H9 (cell line): ENCODE measurements around the gene CSRP1. TPM values are rescaled to one million over a fixed set of nuclear protein-coding genes. Genes with fewer than 3 reads are reported as not detected.

Experiments used
- DNase-seq: peaks from one replicate; pipeline ENCODE4 v3.0.0-alpha.2; 2017
- H2AFZ ChIP-seq: one replicate; pipeline ENCODE4 v1.6.1; 2013; ENCODE audit warnings: mild to moderate bottlenecking, low read length, control low read depth, moderate library complexity
- H2AK5ac ChIP-seq: 2 replicates; pipeline ENCODE4 v1.6.1; 2013; ENCODE audit warnings: low read length, control low read depth, mixed read lengths; ENCODE audit not compliant: insufficient read length
- H2BK120ac ChIP-seq: one replicate; pipeline ENCODE4 v1.6.1; 2013; ENCODE audit warnings: low read depth, mild to moderate bottlenecking, low read length, control low read depth, inconsistent platforms; ENCODE audit not compliant: poor library complexity, severe bottlenecking
- H2BK12ac ChIP-seq: 2 replicates; pipeline ENCODE4 v1.6.1; 2013; ENCODE audit warnings: low read length, control low read depth, mixed read lengths, low read depth; ENCODE audit not compliant: insufficient read length
- H2BK15ac ChIP-seq: 2 replicates; pipeline ENCODE4 v1.6.1; 2013; ENCODE audit warnings: low read depth, low read length, control low read depth
- H2BK20ac ChIP-seq: one replicate; pipeline ENCODE4 v1.6.1; 2013; ENCODE audit warnings: low read depth, mild to moderate bottlenecking, low read length, control low read depth, inconsistent platforms; ENCODE audit not compliant: poor library complexity, severe bottlenecking
- H2BK5ac ChIP-seq: 2 replicates; pipeline ENCODE4 v1.6.1; 2013; ENCODE audit warnings: low read length, control low read depth, mixed read lengths; ENCODE audit not compliant: insufficient read length
- H3K14ac ChIP-seq: 2 replicates; pipeline ENCODE4 v1.6.1; 2013; ENCODE audit warnings: low read length, control low read depth; ENCODE audit not compliant: insufficient read depth
- H3K18ac ChIP-seq: 2 replicates; pipeline ENCODE4 v1.6.1; 2013; ENCODE audit warnings: low read depth, mild to moderate bottlenecking, mixed read lengths, low read length, control low read depth; ENCODE audit not compliant: insufficient read length
- H3K23ac ChIP-seq: 2 replicates; pipeline ENCODE4 v1.6.1; 2013; ENCODE audit warnings: low read length, control low read depth, mixed read lengths, low read depth; ENCODE audit not compliant: insufficient read length
- H3K23me2 ChIP-seq: 2 replicates; pipeline ENCODE4 v1.6.1; 2013; ENCODE audit warnings: low read depth, mild to moderate bottlenecking, mixed read lengths, low read length, control low read depth; ENCODE audit not compliant: insufficient read length, poor library complexity, severe bottlenecking
- H3K27ac ChIP-seq: 2 replicates; pipeline ENCODE4 v1.5.1; 2013; ENCODE audit warnings: low read length, control low read depth, mixed read lengths, low read depth; ENCODE audit not compliant: insufficient read length
- H3K27me3 ChIP-seq: 2 replicates; pipeline ENCODE4 v1.6.1; 2013; ENCODE audit warnings: low read length, control low read depth, inconsistent platforms; ENCODE audit not compliant: insufficient read depth
- H3K4ac ChIP-seq: 2 replicates; pipeline ENCODE4 v1.6.1; 2013; ENCODE audit warnings: low read depth, mild to moderate bottlenecking, control low read depth, inconsistent platforms, low read length, moderate library complexity
- H3K4me1 ChIP-seq: 2 replicates; pipeline ENCODE4 v1.6.1; 2013; ENCODE audit warnings: low read length, control low read depth, inconsistent platforms; ENCODE audit not compliant: insufficient read depth
- H3K4me2 ChIP-seq: 2 replicates; pipeline ENCODE4 v1.6.1; 2013; ENCODE audit warnings: low read length, control low read depth, mixed read lengths; ENCODE audit not compliant: insufficient read length, insufficient read depth
- H3K56ac ChIP-seq: 2 replicates; pipeline ENCODE4 v1.6.1; 2013; ENCODE audit warnings: low read depth, mild to moderate bottlenecking, mixed read lengths, low read length, control low read depth; ENCODE audit not compliant: insufficient read length
- H3K79me1 ChIP-seq: 2 replicates; pipeline ENCODE4 v1.6.1; 2013; ENCODE audit warnings: low read depth, mild to moderate bottlenecking, moderate library complexity, low read length, control low read depth, inconsistent platforms; ENCODE audit not compliant: insufficient read depth, poor library complexity, severe bottlenecking
- H3K79me2 ChIP-seq: 2 replicates; pipeline ENCODE4 v1.6.1; 2013; ENCODE audit warnings: low read length, control low read depth, inconsistent platforms; ENCODE audit not compliant: insufficient read depth
- H3K9ac ChIP-seq: 2 replicates; pipeline ENCODE4 v1.6.1; 2013; ENCODE audit warnings: low read length, control low read depth, mixed read lengths; ENCODE audit not compliant: insufficient read length; ENCODE audit errors: extremely low read depth
- H3K9me3 ChIP-seq: one replicate; pipeline ENCODE4 v1.6.1; 2013; ENCODE audit warnings: low read depth, low read length, inconsistent platforms; ENCODE audit not compliant: control insufficient read depth
- H3T11ph ChIP-seq: one replicate; pipeline ENCODE4 v1.6.1; 2013; ENCODE audit warnings: mild to moderate bottlenecking, low read length, control low read depth, inconsistent platforms
- H4K20me1 ChIP-seq: one replicate; pipeline ENCODE4 v1.6.1; 2013; ENCODE audit not compliant: control insufficient read depth, insufficient read length, insufficient read depth
- H4K5ac ChIP-seq: 2 replicates; pipeline ENCODE4 v1.6.1; 2013; ENCODE audit warnings: low read depth, mild to moderate bottlenecking, mixed read lengths, low read length, control low read depth; ENCODE audit not compliant: insufficient read length
- H4K8ac ChIP-seq: replicated peaks from 2 replicates; pipeline ENCODE4 v1.6.1; 2013; ENCODE audit warnings: low read length, control low read depth, mixed read lengths, low read depth; ENCODE audit not compliant: insufficient read length
- H4K91ac ChIP-seq: 2 replicates; pipeline ENCODE4 v1.6.1; 2013; ENCODE audit warnings: low read depth, mild to moderate bottlenecking, moderate library complexity, mixed read lengths, low read length, control low read depth; ENCODE audit not compliant: insufficient read length
- H3K27ac Mint-ChIP-seq, 3 experiments: 2 replicates in 2 of 3; 3 replicates in 1 of 3; pipeline ENCODE4 v1.8.0; 2020 to 2021; ENCODE audit warnings: mixed read lengths in 3 of 3, mild to moderate bottlenecking in 1 of 3, moderate library complexity in 1 of 3
- H3K27me3 Mint-ChIP-seq: 2 replicates; pipeline ENCODE4 v1.8.0; 2021; ENCODE audit warnings: low read depth, mild to moderate bottlenecking, moderate library complexity, mixed read lengths
- H3K36me3 Mint-ChIP-seq, 3 experiments: 2 replicates in 2 of 3; 3 replicates in 1 of 3; pipeline ENCODE4 v1.8.0; 2020 to 2021; ENCODE audit warnings: low read depth in 3 of 3, mixed read lengths in 3 of 3; ENCODE audit not compliant: insufficient read depth in 1 of 3
- H3K4me1 Mint-ChIP-seq, 2 experiments: 2 replicates each; pipeline ENCODE4 v1.8.0; 2020; ENCODE audit warnings: mixed read lengths in 2 of 2
- H3K4me3 Mint-ChIP-seq, 2 experiments: 2 replicates in 1 of 2; 3 replicates in 1 of 2; pipeline ENCODE4 v1.8.0; 2020 to 2021; ENCODE audit warnings: mild to moderate bottlenecking in 2 of 2, mixed read lengths in 2 of 2, moderate library complexity in 1 of 2
- H3K9me3 Mint-ChIP-seq, 2 experiments: 2 replicates in 1 of 2; 3 replicates in 1 of 2; pipeline ENCODE4 v1.8.0; 2020; ENCODE audit warnings: mild to moderate bottlenecking in 2 of 2, mixed read lengths in 2 of 2, moderate library complexity in 1 of 2
- WGBS: extraction: QIAGEN DNeasy Blood & Tissue Kit; methylation state at CpG from one replicate; pipeline ENCODE4 v1.1.7; 2013; ENCODE audit warnings: missing lambda C conversion rate, low lambda C conversion rate, mixed read lengths; ENCODE audit not compliant: insufficient read length; ENCODE audit errors: extremely low coverage; 5-methylcytosine and 5-hydroxymethylcytosine counted together
- total RNA-seq: library from RNA; stranded (reverse); gene quantifications from 2 replicates; pipeline ENCODE4 v1.2.1, GENCODE V29; 2021
- TF ChIP-seq, protein P1 (sequence below): fragments of 200-600 bp; sonication (generic); conservative IDR thresholded peaks from 3 replicates; pipeline ENCODE4 v1.8.0; 2021; ENCODE audit warnings: antibody characterized with exemption, mild to moderate bottlenecking

Gene CSRP1
- total RNA-seq, 1 experiment from 2014 or later = 0.44 TPM

DNA sequence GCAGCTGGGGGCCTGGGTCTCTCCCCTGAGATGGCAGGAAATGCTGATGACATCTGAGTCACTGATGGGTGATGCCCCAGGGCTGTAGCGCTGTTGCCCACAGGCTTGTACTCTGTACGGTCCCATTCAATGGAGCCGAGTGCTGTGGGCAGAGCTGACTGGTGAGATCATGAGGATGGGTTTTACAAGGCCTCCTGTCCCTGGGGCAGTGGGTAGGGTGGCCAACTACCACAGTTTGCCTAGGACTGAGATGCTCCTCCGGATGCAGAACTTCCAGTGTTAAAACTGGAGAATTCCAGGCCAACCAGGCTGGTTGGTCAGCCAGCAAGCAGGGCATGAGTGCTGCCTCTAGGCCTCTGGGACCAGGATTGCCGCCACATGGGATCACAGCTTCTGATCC is 47.1 kb downstream of the CSRP1 start:
- Histone ChIP-seq H2AK5ac (no peak overlapping the region), H2BK120ac (no peak overlapping the region), H3K4ac (no peak overlapping the region), H3K4me1 (peaks cover 8% of the 10 kb centered on the region; the same call in 1 of the 2 replicates), H2BK15ac (no peak overlapping the region), H3K9ac (no peak overlapping the region), H3K79me1 (no peaks in the 10 kb centered on the region), H4K8ac (no peak overlapping the region), H2BK12ac (no peak overlapping the region), H3K79me2 (no peaks in the 10 kb centered on the region), H3K14ac (no peak overlapping the region), H3K27me3 (no peaks in the 10 kb centered on the region), H3K4me2 (no peak overlapping the region), H3K56ac (no peak overlapping the region), H4K91ac (no peak overlapping the region), H3K23me2 (no peaks in the 10 kb centered on the region), H3T11ph (no peak overlapping the region), H2AFZ (no peak overlapping the region), H3K23ac (no peak overlapping the region), H3K18ac (no peak overlapping the region), H4K20me1 (no peaks in the 10 kb centered on the region), H3K9me3 (no peaks in the 10 kb centered on the region), H2BK20ac (no peak overlapping the region), H2BK5ac (no peak overlapping the region), H3K27ac (no peak overlapping the region), H4K5ac (no peak overlapping the region)
- H3K4me3 Mint-ChIP-seq = no peak overlapping the region
- H3K9me3 Mint-ChIP-seq = no peaks in the 10 kb centered on the region
- no peak overlapping the region for H3K27ac Mint-ChIP-seq
- TF ChIP-seq, protein P1, sequence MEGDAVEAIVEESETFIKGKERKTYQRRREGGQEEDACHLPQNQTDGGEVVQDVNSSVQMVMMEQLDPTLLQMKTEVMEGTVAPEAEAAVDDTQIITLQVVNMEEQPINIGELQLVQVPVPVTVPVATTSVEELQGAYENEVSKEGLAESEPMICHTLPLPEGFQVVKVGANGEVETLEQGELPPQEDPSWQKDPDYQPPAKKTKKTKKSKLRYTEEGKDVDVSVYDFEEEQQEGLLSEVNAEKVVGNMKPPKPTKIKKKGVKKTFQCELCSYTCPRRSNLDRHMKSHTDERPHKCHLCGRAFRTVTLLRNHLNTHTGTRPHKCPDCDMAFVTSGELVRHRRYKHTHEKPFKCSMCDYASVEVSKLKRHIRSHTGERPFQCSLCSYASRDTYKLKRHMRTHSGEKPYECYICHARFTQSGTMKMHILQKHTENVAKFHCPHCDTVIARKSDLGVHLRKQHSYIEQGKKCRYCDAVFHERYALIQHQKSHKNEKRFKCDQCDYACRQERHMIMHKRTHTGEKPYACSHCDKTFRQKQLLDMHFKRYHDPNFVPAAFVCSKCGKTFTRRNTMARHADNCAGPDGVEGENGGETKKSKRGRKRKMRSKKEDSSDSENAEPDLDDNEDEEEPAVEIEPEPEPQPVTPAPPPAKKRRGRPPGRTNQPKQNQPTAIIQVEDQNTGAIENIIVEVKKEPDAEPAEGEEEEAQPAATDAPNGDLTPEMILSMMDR = no peak
- no peak for DNase-seq
- peaks cover 0 to 7% (median 5%) of the 10 kb centered on the region in 3 experiments; a peak in 3 of 7 replicates for H3K36me3 Mint-ChIP-seq
- H3K27me3 Mint-ChIP-seq = no peaks in the 10 kb centered on the region
- H3K4me1 Mint-ChIP-seq = peaks cover 33 to 38% of the 10 kb centered on the region in 2 experiments
- no CpG with 5 or more reads among the region's 5 CpGs for WGBS
